Adrenal gland (tissue), 5 donors: Measurements from ENCODE around the gene KDM2B.

Experiments
- POLR2A ChIP-seq, 2 donors: fragments of 450-650 bp; IDR thresholded peaks; one replicate each; pipeline ENCODE4 v1.6.1; 2017; ENCODE audit warnings: antibody characterized with exemption in 2 of 2, mild to moderate bottlenecking in 2 of 2, moderate library complexity in 1 of 2
- TF ChIP-seq, protein P1 (sequence below), 6 experiments: fragments of 450-650 bp in 4 of 6; fragments of 200-600 bp in 2 of 6; sonication (generic) in 1 of 6; IDR thresholded peaks; 1 replicate in 5 of 6; 2 replicates in 1 of 6; pipeline versions ENCODE4 v1.5.1 to v1.8.0; 2016 to 2021; ENCODE audit warnings: antibody characterized with exemption in 6 of 6, mild to moderate bottlenecking in 2 of 6, moderate library complexity in 1 of 6
- donor health status: DM: no; HTN: no; CAD: no.

DNA sequence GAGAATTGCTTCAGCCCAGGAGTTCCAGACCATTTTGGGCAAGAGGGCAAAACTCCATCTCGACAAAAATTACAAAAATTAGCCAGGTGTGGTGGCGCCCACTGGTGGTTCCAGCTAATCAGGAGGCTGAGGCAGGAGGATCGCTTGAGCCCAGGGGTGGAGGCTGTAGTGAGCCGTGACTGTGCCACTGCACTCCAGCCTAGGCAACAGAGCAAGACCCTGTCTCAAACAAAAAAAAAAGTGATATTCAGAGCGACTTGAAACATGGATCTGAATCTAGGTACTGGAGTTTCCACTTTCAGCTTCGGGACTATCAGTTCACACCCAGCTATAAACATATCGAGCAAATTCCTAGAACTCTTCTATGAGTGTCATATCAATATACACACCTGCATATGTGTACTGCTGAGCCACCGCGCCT, 197.2 kb downstream of the KDM2B start:
- TF ChIP-seq, protein P1, sequence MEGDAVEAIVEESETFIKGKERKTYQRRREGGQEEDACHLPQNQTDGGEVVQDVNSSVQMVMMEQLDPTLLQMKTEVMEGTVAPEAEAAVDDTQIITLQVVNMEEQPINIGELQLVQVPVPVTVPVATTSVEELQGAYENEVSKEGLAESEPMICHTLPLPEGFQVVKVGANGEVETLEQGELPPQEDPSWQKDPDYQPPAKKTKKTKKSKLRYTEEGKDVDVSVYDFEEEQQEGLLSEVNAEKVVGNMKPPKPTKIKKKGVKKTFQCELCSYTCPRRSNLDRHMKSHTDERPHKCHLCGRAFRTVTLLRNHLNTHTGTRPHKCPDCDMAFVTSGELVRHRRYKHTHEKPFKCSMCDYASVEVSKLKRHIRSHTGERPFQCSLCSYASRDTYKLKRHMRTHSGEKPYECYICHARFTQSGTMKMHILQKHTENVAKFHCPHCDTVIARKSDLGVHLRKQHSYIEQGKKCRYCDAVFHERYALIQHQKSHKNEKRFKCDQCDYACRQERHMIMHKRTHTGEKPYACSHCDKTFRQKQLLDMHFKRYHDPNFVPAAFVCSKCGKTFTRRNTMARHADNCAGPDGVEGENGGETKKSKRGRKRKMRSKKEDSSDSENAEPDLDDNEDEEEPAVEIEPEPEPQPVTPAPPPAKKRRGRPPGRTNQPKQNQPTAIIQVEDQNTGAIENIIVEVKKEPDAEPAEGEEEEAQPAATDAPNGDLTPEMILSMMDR (IDR thresholded peaks at IDR 0.05) = no peak
- no peak for TF ChIP-seq POLR2A (IDR thresholded peaks at IDR 0.05)
